OCI-LY3 (cell line): ENCODE data around the gene FAM76B.

Experiments
- EZH2phosphoT487 ChIP-seq: fragments of 200-600 bp; shearing (Covaris generic); IDR thresholded peaks from 2 replicates; pipeline ENCODE4 v1.6.1; 2018; ENCODE audit warnings: antibody characterized with exemption, mixed run types, low read depth
- TF ChIP-seq, protein P1 (sequence below): fragments of 200-600, 300-600 bp; sonication (generic); IDR thresholded peaks from 2 replicates; pipeline ENCODE4 v1.5.1; 2014; ENCODE audit warnings: antibody characterized with exemption, low read length, low read depth

DNA sequence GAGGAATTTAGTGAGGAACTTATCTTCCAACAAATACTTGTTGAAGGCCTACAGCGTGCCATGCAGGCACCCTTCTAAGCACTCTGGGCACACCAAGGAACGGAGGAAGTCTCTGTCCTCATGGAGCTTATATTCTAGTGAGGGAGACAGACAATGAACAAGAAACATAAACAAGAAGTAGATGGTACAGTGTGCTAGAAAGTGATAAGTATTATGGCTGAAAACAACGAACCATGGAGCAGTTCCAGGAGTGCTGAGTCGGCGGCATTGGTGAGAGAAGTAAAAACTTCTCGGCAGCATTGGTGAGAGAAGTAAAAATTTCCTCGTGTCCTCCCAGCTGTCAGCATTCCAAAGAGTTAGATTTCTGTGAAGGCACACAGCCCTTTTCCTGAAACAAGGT, 53.2 kb downstream of the FAM76B start:
- TF ChIP-seq, protein P1, sequence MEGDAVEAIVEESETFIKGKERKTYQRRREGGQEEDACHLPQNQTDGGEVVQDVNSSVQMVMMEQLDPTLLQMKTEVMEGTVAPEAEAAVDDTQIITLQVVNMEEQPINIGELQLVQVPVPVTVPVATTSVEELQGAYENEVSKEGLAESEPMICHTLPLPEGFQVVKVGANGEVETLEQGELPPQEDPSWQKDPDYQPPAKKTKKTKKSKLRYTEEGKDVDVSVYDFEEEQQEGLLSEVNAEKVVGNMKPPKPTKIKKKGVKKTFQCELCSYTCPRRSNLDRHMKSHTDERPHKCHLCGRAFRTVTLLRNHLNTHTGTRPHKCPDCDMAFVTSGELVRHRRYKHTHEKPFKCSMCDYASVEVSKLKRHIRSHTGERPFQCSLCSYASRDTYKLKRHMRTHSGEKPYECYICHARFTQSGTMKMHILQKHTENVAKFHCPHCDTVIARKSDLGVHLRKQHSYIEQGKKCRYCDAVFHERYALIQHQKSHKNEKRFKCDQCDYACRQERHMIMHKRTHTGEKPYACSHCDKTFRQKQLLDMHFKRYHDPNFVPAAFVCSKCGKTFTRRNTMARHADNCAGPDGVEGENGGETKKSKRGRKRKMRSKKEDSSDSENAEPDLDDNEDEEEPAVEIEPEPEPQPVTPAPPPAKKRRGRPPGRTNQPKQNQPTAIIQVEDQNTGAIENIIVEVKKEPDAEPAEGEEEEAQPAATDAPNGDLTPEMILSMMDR = no peak
- TF ChIP-seq EZH2phosphoT487 = no peak
